Keratinocyte (primary cell): Measurements from ENCODE around the gene SYNDIG1. TPM values are rescaled to one million over a fixed set of nuclear protein-coding genes. Genes with fewer than 3 reads are reported as not detected.

Experiments
- DNase-seq: peaks from one replicate; pipeline ENCODE4 v3.0.0-alpha.2; 2011; ENCODE audit warnings: low read depth, missing footprints, low spot score
- FAIRE-seq: peaks from 2 replicates; lab custom pipeline; 2011; peaks lifted over from hg19 to GRCh38; lab: Jason Lieb, UNC
- H2AFZ ChIP-seq: 2 replicates; pipeline ENCODE4 v1.6.0; 2012; ENCODE audit warnings: low read length, control low read depth, inconsistent platforms; ENCODE audit not compliant: control insufficient read depth
- H3K27ac ChIP-seq: 2 replicates; pipeline ENCODE4 v1.5.1; 2011; ENCODE audit warnings: low read length; ENCODE audit not compliant: control insufficient read depth, insufficient read depth
- H3K27me3 ChIP-seq: 3 replicates; pipeline ENCODE4 v1.6.0; 2011; ENCODE audit warnings: low read length; ENCODE audit not compliant: control insufficient read depth, insufficient read depth; ENCODE audit errors: extremely low read depth
- H3K36me3 ChIP-seq, 2 experiments: 2 replicates in 1 of 2; 3 replicates in 1 of 2; pipeline ENCODE4 v1.5.1; 2011; ENCODE audit warnings: low read length in 2 of 2, mild to moderate bottlenecking in 1 of 2; ENCODE audit not compliant: control insufficient read depth in 2 of 2, insufficient read depth in 2 of 2; ENCODE audit errors: extremely low read depth in 1 of 2
- H3K4me1 ChIP-seq: 3 replicates; pipeline ENCODE4 v1.5.1; 2011; ENCODE audit warnings: low read length; ENCODE audit not compliant: control insufficient read depth, insufficient read depth; ENCODE audit errors: extremely low read depth
- H3K4me2 ChIP-seq: 3 replicates; pipeline ENCODE4 v1.6.0; 2011; ENCODE audit warnings: low read depth, low read length; ENCODE audit not compliant: control insufficient read depth, insufficient read depth; ENCODE audit errors: extremely low read depth
- H3K4me3 ChIP-seq, 3 experiments: fragments of 200-600 bp in 1 of 3; sonication (generic) in 1 of 3; 2 replicates in 2 of 3; 3 replicates in 1 of 3; pipeline ENCODE4 v1.5.1; 2011 to 2016; ENCODE audit warnings: low read length in 3 of 3, mild to moderate bottlenecking in 3 of 3, control low read depth in 2 of 3, inconsistent platforms in 1 of 3, low read depth in 1 of 3, mixed read lengths in 1 of 3, mixed run types in 1 of 3, moderate library complexity in 1 of 3; ENCODE audit not compliant: control insufficient read depth in 2 of 3, insufficient read depth in 2 of 3; ENCODE audit errors: extremely low read depth in 1 of 3
- H3K79me2 ChIP-seq: 2 replicates; pipeline ENCODE4 v1.6.0; 2012; ENCODE audit warnings: low read length; ENCODE audit not compliant: control insufficient read depth, insufficient read depth
- H3K9ac ChIP-seq: 3 replicates; pipeline ENCODE4 v1.6.0; 2011; ENCODE audit warnings: low read length; ENCODE audit not compliant: control insufficient read depth, insufficient read depth; ENCODE audit errors: extremely low read depth
- H3K9me1 ChIP-seq: 3 replicates; pipeline ENCODE4 v1.6.0; 2011; ENCODE audit warnings: low read length; ENCODE audit not compliant: control insufficient read depth, insufficient read depth; ENCODE audit errors: extremely low read depth
- H3K9me3 ChIP-seq: 2 replicates; pipeline ENCODE4 v1.5.1; 2012; ENCODE audit warnings: low read depth, low read length; ENCODE audit not compliant: control insufficient read depth
- H4K20me1 ChIP-seq: 3 replicates; pipeline ENCODE4 v1.6.0; 2011; ENCODE audit warnings: low read length; ENCODE audit not compliant: control insufficient read depth, insufficient read depth; ENCODE audit errors: extremely low read depth
- EZH2 ChIP-seq: IDR thresholded peaks from one replicate; pipeline ENCODE4 v1.6.1; 2012; ENCODE audit warnings: inconsistent platforms, mild to moderate bottlenecking, low read length, moderate library complexity
- dilution Hi-C: fragments of 300-500 bp; cut with MboI; formaldehyde crosslinking; loops from one replicate; pipeline ENCODE4 v1.7.0; 2020; ENCODE audit warnings: low sequenced_read_pairs; ENCODE audit not compliant: extremely low pct_ligation_motif_present
- polyA plus RNA-seq, 5 experiments: library from polyadenylated mRNA; depleted of rRNA in 3 of 5; stranded (reverse) in 3 of 5; stranded (forward) in 1 of 5; unstranded in 1 of 5; fragments of >200 nt; gene quantifications; 1 replicate in 1 of 5; 2 replicates in 3 of 5; 3 replicates in 1 of 5; pipeline versions ENCODE4 v1.2.1 to v1.2.3, GENCODE V29; 2011 to 2012; ENCODE audit warnings: missing spikeins in 2 of 5, low read depth in 1 of 5, low replicate concordance in 1 of 5
- TF ChIP-seq, protein P1 (sequence below), 3 experiments: IDR thresholded peaks in 1 of 3; conservative IDR thresholded peaks in 1 of 3; optimal IDR thresholded peaks in 1 of 3; 2 replicates in 2 of 3; 3 replicates in 1 of 3; pipeline versions ENCODE3 to v1.5.1; 2011; ENCODE audit warnings: low read length in 3 of 3, mild to moderate bottlenecking in 3 of 3, moderate library complexity in 2 of 3, control low read depth in 1 of 3, inconsistent platforms in 1 of 3; ENCODE audit not compliant: insufficient read depth in 2 of 3; ENCODE audit errors: extremely low read depth in 1 of 3

The SYNDIG1 gene
- polyA plus RNA-seq, 1 donor (not counting 4 experiments of a cell fraction or from before 2014, with no cell fraction given), result 0.38 TPM

DNA sequence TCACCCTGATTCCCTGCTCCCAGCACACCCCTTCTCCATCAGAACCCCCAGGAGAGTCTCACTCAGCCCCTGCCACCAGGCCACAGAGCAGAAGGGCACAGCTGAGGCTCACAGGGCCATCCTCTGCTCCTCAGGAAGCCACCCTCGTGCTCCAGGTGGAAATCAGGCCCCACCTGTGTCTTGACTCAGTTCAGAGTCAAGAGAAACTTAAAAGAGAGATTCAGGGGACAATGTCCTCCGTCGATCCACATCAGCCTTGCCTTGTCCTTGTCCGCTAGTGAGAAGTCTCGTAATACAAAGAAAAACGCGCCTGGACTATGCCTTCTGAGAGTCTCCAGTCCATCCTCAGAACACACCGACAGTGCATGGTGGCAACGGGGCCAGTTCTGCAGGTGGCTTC lies 114.6 kb downstream of the SYNDIG1 start:
- Histone ChIP-seq H3K9me3 (no peaks in the 10 kb centered on the region), H3K4me2 (no peak overlapping the region), H4K20me1 (no peaks in the 10 kb centered on the region), H3K36me3 (no peaks in the 10 kb centered on the region), H3K4me3 (no peak overlapping the region), H2AFZ (no peak overlapping the region), H3K27me3 (no peaks in the 10 kb centered on the region), H3K9me1 (no peaks in the 10 kb centered on the region), H3K27ac (no peak overlapping the region), H3K4me1 (no peaks in the 10 kb centered on the region), H3K79me2 (no peaks in the 10 kb centered on the region), H3K9ac (no peak overlapping the region)
- TF ChIP-seq, protein P1, sequence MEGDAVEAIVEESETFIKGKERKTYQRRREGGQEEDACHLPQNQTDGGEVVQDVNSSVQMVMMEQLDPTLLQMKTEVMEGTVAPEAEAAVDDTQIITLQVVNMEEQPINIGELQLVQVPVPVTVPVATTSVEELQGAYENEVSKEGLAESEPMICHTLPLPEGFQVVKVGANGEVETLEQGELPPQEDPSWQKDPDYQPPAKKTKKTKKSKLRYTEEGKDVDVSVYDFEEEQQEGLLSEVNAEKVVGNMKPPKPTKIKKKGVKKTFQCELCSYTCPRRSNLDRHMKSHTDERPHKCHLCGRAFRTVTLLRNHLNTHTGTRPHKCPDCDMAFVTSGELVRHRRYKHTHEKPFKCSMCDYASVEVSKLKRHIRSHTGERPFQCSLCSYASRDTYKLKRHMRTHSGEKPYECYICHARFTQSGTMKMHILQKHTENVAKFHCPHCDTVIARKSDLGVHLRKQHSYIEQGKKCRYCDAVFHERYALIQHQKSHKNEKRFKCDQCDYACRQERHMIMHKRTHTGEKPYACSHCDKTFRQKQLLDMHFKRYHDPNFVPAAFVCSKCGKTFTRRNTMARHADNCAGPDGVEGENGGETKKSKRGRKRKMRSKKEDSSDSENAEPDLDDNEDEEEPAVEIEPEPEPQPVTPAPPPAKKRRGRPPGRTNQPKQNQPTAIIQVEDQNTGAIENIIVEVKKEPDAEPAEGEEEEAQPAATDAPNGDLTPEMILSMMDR (optimal IDR thresholded peaks at IDR 0.05 in 1 of 3, IDR thresholded peaks at IDR 0.05 in 1 of 3, conservative IDR thresholded peaks at IDR 0.05 in 1 of 3; ENCODE audit: extremely low read depth in 1 of 3, insufficient read depth in 2 of 3, low read length in 3 of 3), result no peak
- TF ChIP-seq EZH2, result no peak
- dilution Hi-C loops, result no loop called here
- DNase-seq, result no peak
- no peak for FAIRE-seq

GRCh38 chr20:24584538-24585356 lies 115.3 kb downstream of the SYNDIG1 start:
- no peak overlapping the region for H3K4me3 ChIP-seq
- FAIRE-seq (no peak), DNase-seq (no peak)
- H3K9me3 ChIP-seq, result no peaks in the 10 kb centered on the region
- dilution Hi-C loops, result no loop called here
- no peak overlapping the region for H3K9ac ChIP-seq
- H3K4me2 ChIP-seq, result no peak overlapping the region
- no peak for TF ChIP-seq EZH2
- TF ChIP-seq, protein P1 (optimal IDR thresholded peaks at IDR 0.05 in 1 of 3, IDR thresholded peaks at IDR 0.05 in 1 of 3, conservative IDR thresholded peaks at IDR 0.05 in 1 of 3; ENCODE audit: extremely low read depth in 1 of 3, insufficient read depth in 2 of 3, low read length in 3 of 3), result no peak
- H3K36me3 ChIP-seq, result no peaks in the 10 kb centered on the region
- H3K27me3 ChIP-seq, result no peaks in the 10 kb centered on the region
- H4K20me1 ChIP-seq, result no peaks in the 10 kb centered on the region
- H2AFZ ChIP-seq, result no peak overlapping the region
- H3K27ac ChIP-seq, result no peak overlapping the region
- no peaks in the 10 kb centered on the region for H3K9me1 ChIP-seq
- H3K4me1 ChIP-seq, result no peaks in the 10 kb centered on the region
- no peaks in the 10 kb centered on the region for H3K79me2 ChIP-seq
